Neural crest cell (in vitro differentiated cells): ENCODE results near the gene TSR2. TPM values are rescaled to one million over a fixed set of nuclear protein-coding genes. Genes with fewer than 3 reads are reported as not detected.
"Not testable (repeated sequence)": the region's sequence is repeated elsewhere in the genome, so short reads cannot be mapped to it uniquely, and the experiment has no call there.

Experiments
- DNase-seq: peaks from one replicate; pipeline ENCODE4 v3.0.0; 2021; ENCODE audit warnings: low read depth, mixed read lengths, low spot score
- H3K27ac Mint-ChIP-seq: one replicate; pipeline ENCODE4 v1.8.0; 2021; ENCODE audit warnings: mild to moderate bottlenecking, mixed read lengths; ENCODE audit not compliant: unreplicated experiment
- H3K27me3 Mint-ChIP-seq: 2 replicates; pipeline ENCODE4 v1.8.0; 2021; ENCODE audit warnings: low read depth, mild to moderate bottlenecking, mixed read lengths
- H3K36me3 Mint-ChIP-seq: 2 replicates; pipeline ENCODE4 v1.8.0; 2021; ENCODE audit warnings: low read depth, mild to moderate bottlenecking, mixed read lengths
- H3K4me1 Mint-ChIP-seq: 2 replicates; pipeline ENCODE4 v1.8.0; 2021; ENCODE audit warnings: mixed read lengths
- H3K4me3 Mint-ChIP-seq: one replicate; pipeline ENCODE4 v1.8.0; 2021; ENCODE audit warnings: mild to moderate bottlenecking, mixed read lengths
- H3K9me3 Mint-ChIP-seq: 2 replicates; pipeline ENCODE4 v1.8.0; 2021; ENCODE audit warnings: mixed read lengths
- total RNA-seq: library from RNA; stranded (reverse); gene quantifications from 2 replicates; pipeline ENCODE4 v1.2.1, GENCODE V29; 2021
- TF ChIP-seq, protein P1 (sequence below): fragments of 200-600 bp; sonication (generic); conservative IDR thresholded peaks from 2 replicates; pipeline ENCODE4 v1.5.0; 2021; ENCODE audit warnings: antibody characterized with exemption, mild to moderate bottlenecking

TSR2 gene
- total RNA-seq, 1 donor from 2014 or later, result 39.3 TPM

GRCh38 chrX:54473993-54474859 is 34.0 kb downstream of the TSR2 start:
- no peaks in the 10 kb centered on the region for H3K9me3 Mint-ChIP-seq
- TF ChIP-seq, protein P1, sequence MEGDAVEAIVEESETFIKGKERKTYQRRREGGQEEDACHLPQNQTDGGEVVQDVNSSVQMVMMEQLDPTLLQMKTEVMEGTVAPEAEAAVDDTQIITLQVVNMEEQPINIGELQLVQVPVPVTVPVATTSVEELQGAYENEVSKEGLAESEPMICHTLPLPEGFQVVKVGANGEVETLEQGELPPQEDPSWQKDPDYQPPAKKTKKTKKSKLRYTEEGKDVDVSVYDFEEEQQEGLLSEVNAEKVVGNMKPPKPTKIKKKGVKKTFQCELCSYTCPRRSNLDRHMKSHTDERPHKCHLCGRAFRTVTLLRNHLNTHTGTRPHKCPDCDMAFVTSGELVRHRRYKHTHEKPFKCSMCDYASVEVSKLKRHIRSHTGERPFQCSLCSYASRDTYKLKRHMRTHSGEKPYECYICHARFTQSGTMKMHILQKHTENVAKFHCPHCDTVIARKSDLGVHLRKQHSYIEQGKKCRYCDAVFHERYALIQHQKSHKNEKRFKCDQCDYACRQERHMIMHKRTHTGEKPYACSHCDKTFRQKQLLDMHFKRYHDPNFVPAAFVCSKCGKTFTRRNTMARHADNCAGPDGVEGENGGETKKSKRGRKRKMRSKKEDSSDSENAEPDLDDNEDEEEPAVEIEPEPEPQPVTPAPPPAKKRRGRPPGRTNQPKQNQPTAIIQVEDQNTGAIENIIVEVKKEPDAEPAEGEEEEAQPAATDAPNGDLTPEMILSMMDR, result no peak
- no peaks in the 10 kb centered on the region for H3K27me3 Mint-ChIP-seq
- no peak overlapping the region for H3K27ac Mint-ChIP-seq
- peaks cover 1% of the 10 kb centered on the region for H3K4me1 Mint-ChIP-seq
- no peak for DNase-seq
- H3K4me3 Mint-ChIP-seq, result no peak overlapping the region
- peaks cover 3% of the 10 kb centered on the region for H3K36me3 Mint-ChIP-seq

DNA sequence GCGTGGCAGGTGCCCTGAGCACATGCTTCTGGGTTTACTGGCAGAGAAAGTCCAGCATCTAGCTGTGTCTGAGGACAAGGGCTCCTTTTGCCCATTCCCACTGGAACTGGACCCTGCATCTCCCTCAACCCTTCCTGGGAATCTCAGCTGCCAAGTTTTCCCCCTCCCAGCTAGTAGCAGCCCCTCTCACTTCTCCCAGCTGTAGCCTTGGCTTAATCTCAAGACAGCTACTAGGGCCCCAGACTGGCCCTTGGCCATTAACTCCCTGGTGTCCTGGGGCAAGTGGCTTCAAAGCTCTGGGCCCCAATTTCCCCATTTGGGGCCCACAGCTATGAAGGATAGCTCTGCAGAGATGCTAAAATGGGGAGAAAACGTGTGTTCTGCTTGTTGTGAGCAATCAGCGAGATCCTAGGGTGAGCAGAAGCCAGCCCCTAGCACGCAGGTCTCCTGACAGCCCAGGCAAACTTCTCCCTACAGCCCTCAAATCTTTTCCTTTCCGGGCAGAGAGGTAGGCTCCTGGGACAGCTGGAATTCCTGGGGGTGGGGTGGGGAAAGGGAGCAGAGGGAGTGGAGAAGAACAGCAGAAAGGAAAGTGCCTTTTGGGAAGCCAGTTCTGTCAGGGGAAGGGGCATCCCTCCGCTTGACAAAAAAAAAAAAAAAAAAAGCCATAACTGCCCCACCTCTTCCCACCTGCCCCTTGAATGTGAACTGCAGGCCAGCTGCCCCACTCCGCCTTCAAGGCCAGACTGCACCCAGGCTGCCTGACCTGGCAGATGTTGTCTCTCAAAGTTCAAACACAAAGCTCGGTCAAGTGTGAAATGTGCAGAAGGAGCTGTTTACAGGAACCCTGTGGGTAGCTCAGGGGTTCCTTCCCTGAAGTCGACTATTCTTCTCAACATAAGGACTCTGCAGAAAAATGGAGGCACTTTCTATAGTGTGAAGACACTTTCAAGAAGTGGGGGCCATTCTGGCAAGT is 39.2 kb downstream of the TSR2 start:
- no peak overlapping the region for H3K4me3 Mint-ChIP-seq
- H3K36me3 Mint-ChIP-seq, result no peaks in the 10 kb centered on the region
- H3K9me3 Mint-ChIP-seq, result no peaks in the 10 kb centered on the region
- no peak for DNase-seq
- H3K27me3 Mint-ChIP-seq, result no peaks in the 10 kb centered on the region
- TF ChIP-seq, protein P1, result no peak
- peaks cover 43% of the 10 kb centered on the region for H3K4me1 Mint-ChIP-seq
- H3K27ac Mint-ChIP-seq, result no peak overlapping the region

- TF ChIP-seq, protein P1, result no peak
- Mint-ChIP-seq H3K27ac (peak overlapping the region; percentile 72), H3K27me3 (no peaks in the 10 kb centered on the region), H3K4me1 (peaks cover 54% of the 10 kb centered on the region), H3K9me3 (no peaks in the 10 kb centered on the region), H3K4me3 (peak overlapping the region; percentile 28), H3K36me3 (no peaks in the 10 kb centered on the region)
- no peak for DNase-seq
Observed at GRCh38 chrX:54482839-54483593, 42.8 kb downstream of the TSR2 start.

DNA sequence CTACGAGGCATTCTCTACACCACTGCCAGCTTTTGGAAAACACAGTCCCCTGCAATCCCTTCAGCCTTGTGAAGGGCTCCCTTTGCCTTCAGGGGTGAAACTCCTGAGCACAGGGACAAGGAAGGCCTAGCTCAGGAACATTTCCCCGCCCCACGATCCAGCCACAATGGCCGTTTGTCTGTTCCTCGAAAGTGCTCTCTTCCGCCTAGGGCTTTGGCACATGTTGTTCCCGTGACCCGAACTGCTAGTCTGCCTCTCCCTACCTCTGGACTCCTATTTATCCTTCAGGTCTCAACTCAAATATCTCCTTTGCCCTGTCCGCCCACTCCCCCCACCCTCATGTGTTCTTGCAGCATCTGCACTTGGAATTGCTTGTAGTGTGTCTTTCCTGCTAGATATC is 43.7 kb downstream of the TSR2 start:
- DNase-seq, result no peak
- peak overlapping the region; percentile 95 for H3K27ac Mint-ChIP-seq
- H3K9me3 Mint-ChIP-seq, result peaks cover 5% of the 10 kb centered on the region
- peak overlapping the region; percentile 28 for H3K4me3 Mint-ChIP-seq
- peaks cover 54% of the 10 kb centered on the region for H3K4me1 Mint-ChIP-seq
- peaks cover 5% of the 10 kb centered on the region for H3K36me3 Mint-ChIP-seq
- TF ChIP-seq, protein P1, result no peak
- no peaks in the 10 kb centered on the region for H3K27me3 Mint-ChIP-seq

DNA sequence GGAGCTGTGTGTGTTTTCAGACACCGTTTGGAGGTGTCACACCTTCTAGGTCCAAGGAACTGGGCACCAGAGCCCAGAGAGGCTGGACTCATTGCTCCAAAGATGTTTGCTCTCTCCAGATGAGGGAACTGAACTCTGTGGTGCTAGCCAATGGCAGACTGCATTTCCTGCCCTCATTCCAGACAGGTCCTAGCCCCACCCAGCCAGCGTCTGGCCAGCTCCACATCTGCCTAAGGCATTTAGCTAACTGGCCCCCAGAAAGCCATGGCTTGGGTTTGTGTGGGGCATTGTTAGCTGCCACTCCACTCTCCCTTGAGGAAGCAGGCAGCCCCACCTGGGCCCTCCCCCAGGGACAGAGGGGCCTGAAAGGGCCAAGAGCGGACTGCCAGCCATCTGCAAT is 44.5 kb downstream of the TSR2 start:
- no peak for DNase-seq
- H3K4me1 Mint-ChIP-seq, result peaks cover 48% of the 10 kb centered on the region
- H3K9me3 Mint-ChIP-seq, result peaks cover 5% of the 10 kb centered on the region
- TF ChIP-seq, protein P1, result no peak
- H3K27ac Mint-ChIP-seq, result no peak overlapping the region
- peaks cover 8% of the 10 kb centered on the region for H3K36me3 Mint-ChIP-seq
- H3K4me3 Mint-ChIP-seq, result peak overlapping the region; percentile 38
- no peaks in the 10 kb centered on the region for H3K27me3 Mint-ChIP-seq

GRCh38 chrX:54489819-54490218 is 49.6 kb downstream of the TSR2 start:
- not testable (repeated sequence) for DNase-seq, H3K27ac Mint-ChIP-seq, H3K4me3 Mint-ChIP-seq, H3K27me3 Mint-ChIP-seq
- H3K4me1 Mint-ChIP-seq, result peaks cover 40% of the 10 kb centered on the region
- peaks cover 18% of the 10 kb centered on the region for H3K36me3 Mint-ChIP-seq
- peaks cover 10% of the 10 kb centered on the region for H3K9me3 Mint-ChIP-seq
